Peyer's patch (tissue), 4 donors: Measurements from ENCODE around the gene PSMD1. TPM values are rescaled to one million over a fixed set of nuclear protein-coding genes. Genes with fewer than 3 reads are reported as not detected.

ENCODE experiments used
- DNase-seq, 3 donors: peaks; one replicate each; pipeline ENCODE4 v3.0.0-alpha.2; 2017 to 2019
- H3K27ac ChIP-seq, 4 donors: fragments of 200-600 bp; sonication (generic); one replicate each; pipeline ENCODE4 v1.5.1; 2016 to 2019
- H3K27me3 ChIP-seq, 2 donors: fragments of 200-600 bp; sonication (generic); one replicate each; pipeline ENCODE4 v1.5.1; 2019
- H3K36me3 ChIP-seq, 3 donors: fragments of 200-600 bp; sonication (generic); one replicate each; pipeline ENCODE4 v1.5.1; 2016 to 2019
- H3K4me1 ChIP-seq, 4 donors: fragments of 200-600 bp; sonication (generic); one replicate each; pipeline ENCODE4 v1.5.1; 2016 to 2019
- H3K4me3 ChIP-seq, 4 donors: fragments of 200-600 bp; sonication (generic); 1 replicate in 3 of 4; 2 replicates in 1 of 4; pipeline ENCODE4 v1.5.1; 2016 to 2019; ENCODE audit warnings: mild to moderate bottlenecking in 1 of 4
- H3K9me3 ChIP-seq, 4 donors: fragments of 200-600 bp; sonication (generic); one replicate each; pipeline ENCODE4 v1.5.1; 2016 to 2019; ENCODE audit warnings: mild to moderate bottlenecking in 1 of 4
- POLR2A ChIP-seq, 2 donors: fragments of 450-650 bp; IDR thresholded peaks; one replicate each; pipeline ENCODE4 v1.5.1; 2017; ENCODE audit warnings: antibody characterized with exemption in 2 of 2, mild to moderate bottlenecking in 2 of 2, moderate library complexity in 2 of 2
- total RNA-seq, 4 donors: library from RNA; depleted of rRNA; stranded (reverse); fragments of >200 nt; gene quantifications; one replicate each; pipeline ENCODE4 v1.1.0, GENCODE V29; 2016
- TF ChIP-seq, protein P1 (sequence below), 6 experiments: fragments of 450-650 bp in 4 of 6; fragments of 200-600 bp in 2 of 6; sonication (generic) in 1 of 6; IDR thresholded peaks; one replicate each; pipeline ENCODE4 v1.5.1; 2017 to 2019; ENCODE audit warnings: antibody characterized with exemption in 6 of 6, mild to moderate bottlenecking in 3 of 6, moderate library complexity in 1 of 6

PSMD1 gene
- total RNA-seq, 4 donors from 2014 or later = 89.1 to 116 (median 111) TPM

DNA sequence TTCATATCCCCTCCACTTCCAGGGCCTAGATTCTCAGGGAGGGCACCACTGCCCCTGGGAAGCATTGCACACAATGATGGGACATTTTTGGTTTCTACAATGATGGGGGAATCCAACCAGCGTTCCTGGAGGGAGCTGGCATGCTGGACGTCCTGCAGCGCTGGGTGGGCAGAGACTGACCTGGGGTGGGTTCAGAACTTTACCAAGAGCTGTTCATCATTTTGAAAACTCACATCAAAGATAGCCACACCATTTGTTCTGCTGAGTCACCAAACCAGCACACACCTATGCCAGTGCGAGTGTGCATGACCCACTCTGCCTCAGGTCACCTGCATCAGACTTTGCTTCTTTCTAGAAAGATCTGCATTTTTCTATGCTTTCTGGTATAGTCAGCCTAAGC, 127.7 kb downstream of the PSMD1 start:
- no peak overlapping the region for H3K27ac ChIP-seq
- no peak for DNase-seq
- no peak overlapping the region for H3K4me3 ChIP-seq
- H3K36me3 ChIP-seq = no peaks in the 10 kb centered on the region
- no peaks in the 10 kb centered on the region for H3K9me3 ChIP-seq
- TF ChIP-seq, protein P1, sequence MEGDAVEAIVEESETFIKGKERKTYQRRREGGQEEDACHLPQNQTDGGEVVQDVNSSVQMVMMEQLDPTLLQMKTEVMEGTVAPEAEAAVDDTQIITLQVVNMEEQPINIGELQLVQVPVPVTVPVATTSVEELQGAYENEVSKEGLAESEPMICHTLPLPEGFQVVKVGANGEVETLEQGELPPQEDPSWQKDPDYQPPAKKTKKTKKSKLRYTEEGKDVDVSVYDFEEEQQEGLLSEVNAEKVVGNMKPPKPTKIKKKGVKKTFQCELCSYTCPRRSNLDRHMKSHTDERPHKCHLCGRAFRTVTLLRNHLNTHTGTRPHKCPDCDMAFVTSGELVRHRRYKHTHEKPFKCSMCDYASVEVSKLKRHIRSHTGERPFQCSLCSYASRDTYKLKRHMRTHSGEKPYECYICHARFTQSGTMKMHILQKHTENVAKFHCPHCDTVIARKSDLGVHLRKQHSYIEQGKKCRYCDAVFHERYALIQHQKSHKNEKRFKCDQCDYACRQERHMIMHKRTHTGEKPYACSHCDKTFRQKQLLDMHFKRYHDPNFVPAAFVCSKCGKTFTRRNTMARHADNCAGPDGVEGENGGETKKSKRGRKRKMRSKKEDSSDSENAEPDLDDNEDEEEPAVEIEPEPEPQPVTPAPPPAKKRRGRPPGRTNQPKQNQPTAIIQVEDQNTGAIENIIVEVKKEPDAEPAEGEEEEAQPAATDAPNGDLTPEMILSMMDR (IDR thresholded peaks at IDR 0.05) = no peak
- TF ChIP-seq POLR2A (IDR thresholded peaks at IDR 0.05) = no peak
- H3K4me1 ChIP-seq = peaks cover 0 to 4% (median 0%) of the 10 kb centered on the region in 4 donors
- no peaks in the 10 kb centered on the region for H3K27me3 ChIP-seq

DNA sequence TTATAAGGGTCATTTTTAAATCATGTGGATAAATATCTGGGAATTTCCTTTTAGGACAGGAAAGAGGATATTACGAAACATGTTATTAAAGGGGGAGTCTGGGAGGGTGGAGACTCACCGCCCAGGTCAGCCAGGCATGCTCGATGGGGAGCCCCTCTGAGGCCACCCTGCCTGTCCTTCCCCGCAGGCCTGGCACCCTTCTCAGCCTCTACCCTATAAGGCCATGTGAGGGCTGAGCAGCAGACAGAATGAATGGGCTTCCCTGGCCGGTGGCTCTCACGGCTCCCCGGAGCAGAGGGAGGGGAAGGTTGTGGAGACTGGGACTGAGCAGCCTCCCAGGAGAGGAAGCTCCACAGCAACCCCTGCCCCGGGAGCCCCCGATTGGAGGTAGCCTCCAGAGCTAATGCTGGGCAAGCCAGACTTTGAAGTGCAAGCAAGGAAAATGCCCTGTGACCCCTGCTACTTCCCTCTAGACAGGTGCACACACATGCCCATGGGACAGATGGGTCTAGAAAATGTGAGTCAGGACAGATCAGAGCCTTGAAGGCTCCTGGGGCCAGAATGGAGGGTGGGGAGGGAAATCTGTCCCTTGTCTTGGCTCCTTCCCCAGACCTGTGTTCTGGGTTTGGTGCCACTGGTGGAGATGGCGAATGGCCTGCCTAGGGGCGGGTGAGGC, 128.5 kb downstream of the PSMD1 start:
- Histone ChIP-seq H3K4me3 (no peak overlapping the region), H3K4me1 (peaks cover 0 to 4% (median 0%) of the 10 kb centered on the region in 4 donors), H3K27me3 (no peaks in the 10 kb centered on the region), H3K36me3 (no peaks in the 10 kb centered on the region), H3K9me3 (no peaks in the 10 kb centered on the region), H3K27ac (no peak overlapping the region)
- no peak for DNase-seq
- TF ChIP-seq POLR2A (IDR thresholded peaks at IDR 0.05) = no peak
- TF ChIP-seq, protein P1 (IDR thresholded peaks at IDR 0.05) = no peak

DNA sequence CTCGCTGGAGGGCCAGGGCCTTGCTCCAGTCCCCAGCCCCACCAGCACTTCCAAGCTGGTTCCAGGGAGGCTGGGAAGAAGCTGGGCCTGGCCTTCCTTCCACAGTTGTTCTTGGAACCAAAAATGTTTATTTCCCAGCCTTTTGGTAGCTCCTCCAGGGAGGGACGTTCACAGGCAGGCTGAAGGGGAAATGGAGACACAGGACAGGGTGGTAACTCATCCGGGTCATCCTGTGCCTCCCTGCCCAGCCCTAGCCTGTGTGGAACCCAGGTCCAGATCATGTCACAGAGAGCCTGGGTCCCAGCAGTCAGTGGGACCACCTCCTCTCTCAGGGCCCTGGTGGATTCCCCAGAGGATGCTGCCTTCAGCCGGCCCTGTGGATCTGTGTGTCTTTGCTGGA, 129.2 kb downstream of the PSMD1 start:
- Histone ChIP-seq H3K27me3 (no peaks in the 10 kb centered on the region), H3K4me1 (peaks cover 0 to 4% (median 0%) of the 10 kb centered on the region in 4 donors), H3K9me3 (no peaks in the 10 kb centered on the region), H3K4me3 (no peak overlapping the region), H3K27ac (peak overlapping the region in 1 of 4 donors; percentile 19), H3K36me3 (no peaks in the 10 kb centered on the region)
- peak in 1 of 3 donors; percentile 40 for DNase-seq
- TF ChIP-seq, protein P1 (IDR thresholded peaks at IDR 0.05) = no peak
- no peak for TF ChIP-seq POLR2A (IDR thresholded peaks at IDR 0.05)

DNA sequence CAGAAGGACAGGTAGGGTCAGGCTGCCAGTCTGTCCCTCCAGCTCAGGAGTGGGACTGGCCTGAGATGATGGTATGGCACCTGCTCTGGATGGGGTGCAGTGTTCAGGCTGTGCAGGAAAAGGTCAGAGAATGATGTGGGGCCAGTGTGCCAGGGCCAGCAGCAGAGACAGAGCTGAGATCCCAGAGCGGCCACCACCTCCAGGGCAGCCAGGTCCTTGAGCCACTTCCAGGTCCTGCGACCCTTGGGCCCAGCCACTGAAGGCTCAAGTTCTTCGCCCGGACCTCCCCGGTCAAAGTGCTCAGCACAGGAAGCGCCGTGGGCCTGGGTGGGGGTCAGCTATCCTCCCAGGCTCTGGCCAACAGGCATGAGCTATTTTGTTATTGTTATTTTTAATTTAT, 129.7 kb downstream of the PSMD1 start:
- DNase-seq = peak in 1 of 3 donors; percentile 3
- Histone ChIP-seq H3K4me3 (no peak overlapping the region), H3K27ac (peak overlapping the region in 1 of 4 donors; percentile 19), H3K27me3 (no peaks in the 10 kb centered on the region), H3K9me3 (no peaks in the 10 kb centered on the region), H3K4me1 (peaks cover 0 to 4% (median 0%) of the 10 kb centered on the region in 4 donors), H3K36me3 (no peaks in the 10 kb centered on the region)
- TF ChIP-seq, protein P1 (IDR thresholded peaks at IDR 0.05) = no peak
- TF ChIP-seq POLR2A (IDR thresholded peaks at IDR 0.05) = no peak

DNA sequence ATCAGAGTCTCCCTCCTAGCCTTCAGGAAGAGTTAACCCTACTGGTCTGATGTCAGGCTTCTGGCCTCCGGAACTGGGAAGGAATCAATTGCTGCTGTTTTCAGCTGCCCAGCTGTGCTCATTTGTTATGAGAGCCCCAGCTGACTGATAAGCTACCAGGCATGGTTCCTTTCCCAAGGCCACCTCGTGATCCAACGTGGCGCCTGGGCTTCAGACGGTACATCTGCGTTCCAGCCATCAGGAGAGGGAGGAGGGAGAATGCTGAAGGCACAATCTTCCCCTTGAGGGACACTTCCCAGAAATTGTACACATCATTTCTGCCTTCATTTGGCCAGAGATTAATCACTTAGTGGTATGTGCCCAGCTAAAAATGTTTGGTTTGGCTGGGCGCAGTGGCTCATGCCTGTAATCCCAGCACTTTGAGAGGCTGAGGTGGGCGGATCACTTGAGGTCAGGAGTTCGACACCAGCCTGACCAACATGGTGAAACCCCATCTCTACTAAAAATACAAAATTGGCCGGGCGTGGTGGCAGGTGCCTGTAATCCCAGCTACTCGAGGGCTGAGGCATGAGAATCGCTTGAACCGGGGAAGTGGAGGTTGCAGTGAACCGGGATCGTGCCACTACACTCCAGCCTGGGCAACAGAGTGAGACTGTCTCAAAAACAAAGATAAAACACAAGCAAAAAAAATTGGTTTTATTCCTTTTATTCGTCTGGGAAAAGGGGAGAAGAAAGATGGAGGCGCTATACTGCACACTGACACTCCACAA, 131.3 kb downstream of the PSMD1 start:
- Histone ChIP-seq H3K27me3 (no peaks in the 10 kb centered on the region), H3K36me3 (no peaks in the 10 kb centered on the region), H3K4me1 (no peaks in the 10 kb centered on the region), H3K27ac (no peak overlapping the region), H3K4me3 (no peak overlapping the region), H3K9me3 (no peaks in the 10 kb centered on the region)
- peak in 1 of 3 donors; percentile 17 for DNase-seq
- no peak for TF ChIP-seq POLR2A (IDR thresholded peaks at IDR 0.05)
- TF ChIP-seq, protein P1 (IDR thresholded peaks at IDR 0.05) = no peak
